Measurements from ENCODE around the gene MAB21L4.

The MAB21L4 gene

GRCh38 chr2:240925191-240925567, 29.2 kb upstream of the MAB21L4 start:
- DNase-seq (ENCODE audit: low spot score), result no peak

GRCh38 chr2:240922982-240923537, 27.1 kb upstream of the MAB21L4 start:
- DNase-seq (ENCODE audit: low spot score), result no peak

GRCh38 chr2:240922245-240922981, 26.5 kb upstream of the MAB21L4 start:
- no peak for DNase-seq (ENCODE audit: low spot score)

GRCh38 chr2:240921995-240922244, 26.0 kb upstream of the MAB21L4 start:
- no peak for DNase-seq (ENCODE audit: low spot score)

GRCh38 chr2:240921311-240921994, 25.5 kb upstream of the MAB21L4 start:
- DNase-seq (ENCODE audit: low spot score), result peak; percentile 40

GRCh38 chr2:240920783-240921231, 24.9 kb upstream of the MAB21L4 start:
- DNase-seq (ENCODE audit: low spot score), result no peak

- no peak for DNase-seq (ENCODE audit: low spot score)
Measured at GRCh38 chr2:240919786-240920782, 24.1 kb upstream of the MAB21L4 start.

- DNase-seq (ENCODE audit: low spot score), result no peak
Measured at GRCh38 chr2:240919161-240919781, 23.3 kb upstream of the MAB21L4 start.

GRCh38 chr2:240918258-240919091, 22.5 kb upstream of the MAB21L4 start:
- no peak for DNase-seq (ENCODE audit: low spot score)

GRCh38 chr2:240917684-240918257, 21.8 kb upstream of the MAB21L4 start:
- DNase-seq (ENCODE audit: low spot score), result no peak

- DNase-seq (ENCODE audit: low spot score), result no peak
Measured at GRCh38 chr2:240917009-240917683, 21.2 kb upstream of the MAB21L4 start.

- peak; percentile 71 for DNase-seq (ENCODE audit: low spot score)
Measured at GRCh38 chr2:240916571-240917008, 20.6 kb upstream of the MAB21L4 start.

- DNase-seq (ENCODE audit: low spot score), result no peak
Measured at GRCh38 chr2:240915526-240916341, 19.8 kb upstream of the MAB21L4 start.

- no peak for DNase-seq (ENCODE audit: low spot score)
Measured at GRCh38 chr2:240914645-240915525, 18.9 kb upstream of the MAB21L4 start.

GRCh38 chr2:240913810-240914644, 18.1 kb upstream of the MAB21L4 start:
- peak; percentile 22 for DNase-seq (ENCODE audit: low spot score)

GRCh38 chr2:240912878-240913809, 17.2 kb upstream of the MAB21L4 start:
- peak; percentile 69 for DNase-seq (ENCODE audit: low spot score)
